ENCODE data around the gene MEG3.

DNA sequence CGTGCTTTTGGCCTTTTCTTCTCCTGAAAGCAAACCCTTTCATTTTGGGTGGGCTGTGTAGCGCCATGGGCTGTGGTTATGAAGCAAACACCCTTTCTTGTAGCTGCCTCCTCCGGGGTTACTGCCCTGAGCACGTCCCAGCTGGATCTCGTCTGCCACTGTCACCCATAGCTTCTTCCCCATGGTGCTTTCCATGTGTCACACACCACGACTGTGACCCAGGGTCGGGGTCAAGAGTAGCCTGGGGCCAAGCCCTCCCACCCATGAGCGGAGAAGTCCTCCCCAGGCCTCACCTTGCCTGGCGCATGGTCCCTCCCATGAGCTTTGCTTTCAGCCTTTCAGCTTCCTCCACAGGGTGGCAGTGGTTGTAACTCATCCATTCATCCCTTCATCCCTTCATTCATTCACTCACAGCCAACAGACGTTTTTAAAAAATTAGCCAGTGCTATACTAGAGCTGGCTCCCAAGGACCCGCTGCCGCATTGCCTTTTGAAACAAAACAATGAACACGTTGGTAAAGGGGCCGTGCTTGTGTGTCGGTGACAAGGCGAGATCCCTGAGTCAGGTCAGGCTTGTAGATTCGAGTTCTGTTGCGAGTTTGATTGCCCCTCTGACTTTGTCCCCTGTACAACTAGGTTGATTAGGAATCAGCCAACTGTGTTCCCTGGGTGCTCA, 29.5 kb downstream of the MEG3 start:
- TF ChIP-seq, protein P1, sequence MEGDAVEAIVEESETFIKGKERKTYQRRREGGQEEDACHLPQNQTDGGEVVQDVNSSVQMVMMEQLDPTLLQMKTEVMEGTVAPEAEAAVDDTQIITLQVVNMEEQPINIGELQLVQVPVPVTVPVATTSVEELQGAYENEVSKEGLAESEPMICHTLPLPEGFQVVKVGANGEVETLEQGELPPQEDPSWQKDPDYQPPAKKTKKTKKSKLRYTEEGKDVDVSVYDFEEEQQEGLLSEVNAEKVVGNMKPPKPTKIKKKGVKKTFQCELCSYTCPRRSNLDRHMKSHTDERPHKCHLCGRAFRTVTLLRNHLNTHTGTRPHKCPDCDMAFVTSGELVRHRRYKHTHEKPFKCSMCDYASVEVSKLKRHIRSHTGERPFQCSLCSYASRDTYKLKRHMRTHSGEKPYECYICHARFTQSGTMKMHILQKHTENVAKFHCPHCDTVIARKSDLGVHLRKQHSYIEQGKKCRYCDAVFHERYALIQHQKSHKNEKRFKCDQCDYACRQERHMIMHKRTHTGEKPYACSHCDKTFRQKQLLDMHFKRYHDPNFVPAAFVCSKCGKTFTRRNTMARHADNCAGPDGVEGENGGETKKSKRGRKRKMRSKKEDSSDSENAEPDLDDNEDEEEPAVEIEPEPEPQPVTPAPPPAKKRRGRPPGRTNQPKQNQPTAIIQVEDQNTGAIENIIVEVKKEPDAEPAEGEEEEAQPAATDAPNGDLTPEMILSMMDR (IDR thresholded peaks at IDR 0.05; ENCODE audit: low read depth, low read length, poor library complexity, severe bottlenecking), result no peak
- no peak for TF ChIP-seq EZH2phosphoT487 (IDR thresholded peaks at IDR 0.05; ENCODE audit: borderline replicate concordance, low read length)

All from DOHH2 (cell line).